Heart right ventricle (tissue), 16 donors: ENCODE results near the gene INTS11. TPM values are rescaled to one million over a fixed set of nuclear protein-coding genes. Genes with fewer than 3 reads are reported as not detected.

Experiments used
- ATAC-seq, 8 donors: fragments of 200-7000 bp; cut with Tn5 transposase; one replicate each; pipeline ENCODE4 v1.9.1; 2020; ENCODE audit warnings: mild to moderate bottlenecking in 8 of 8, moderate library complexity in 8 of 8, moderate number of reproducible peaks in 1 of 8
- DNase-seq, 2 donors: peaks; one replicate each; pipeline ENCODE4 v3.0.0-alpha.2; 2020
- H3K27ac ChIP-seq, 10 donors: fragments of 200-600 bp; sonication (generic) in 2 of 10; one replicate each; pipeline versions ENCODE4 v1.5.0 to v1.8.0; 2020 to 2022; ENCODE audit warnings: mild to moderate bottlenecking in 3 of 10
- H3K27me3 ChIP-seq, 7 donors: fragments of 200-600 bp; one replicate each; pipeline ENCODE4 v1.8.0; 2021 to 2022; ENCODE audit warnings: mild to moderate bottlenecking in 2 of 7
- H3K36me3 ChIP-seq, 9 donors: fragments of 200-600 bp; sonication (generic) in 1 of 9; one replicate each; pipeline versions ENCODE4 v1.5.0 to v1.8.0; 2020 to 2022; ENCODE audit warnings: mild to moderate bottlenecking in 2 of 9
- H3K4me1 ChIP-seq, 9 donors: fragments of 200-600 bp; sonication (generic) in 1 of 9; one replicate each; pipeline versions ENCODE4 v1.5.0 to v1.8.0; 2020 to 2022; ENCODE audit warnings: mild to moderate bottlenecking in 4 of 9
- H3K4me3 ChIP-seq, 10 donors: fragments of 200-600 bp; sonication (generic) in 2 of 10; one replicate each; pipeline versions ENCODE4 v1.5.0 to v1.8.0; 2020 to 2022; ENCODE audit warnings: mild to moderate bottlenecking in 7 of 10, moderate library complexity in 2 of 10
- H3K9me3 ChIP-seq, 11 donors: fragments of 200-600 bp in 10 of 11; sonication (generic) in 2 of 11; one replicate each; pipeline versions ENCODE4 v1.5.0 to v1.8.0; 2013 to 2022; ENCODE audit warnings: mild to moderate bottlenecking in 2 of 11, control low read depth in 1 of 11, moderate library complexity in 1 of 11
- WGBS, 2 donors: extraction: QIAGEN DNeasy Blood & Tissue Kit; methylation state at CpG; one replicate each; pipeline ENCODE4 v1.1.7; 2013; ENCODE audit warnings: inconsistent platforms in 1 of 2; 5-methylcytosine and 5-hydroxymethylcytosine counted together
- intact Hi-C, 10 donors: fragments of 100-400 bp; cut with DNase I; formaldehyde crosslinking; loops; one replicate each; pipeline versions ENCODE4 v1.11.1 to v1.14.2; 2022
- polyA plus RNA-seq, 2 donors: library from polyadenylated mRNA; stranded (reverse); fragments of 200-250 nt; gene quantifications; one replicate each; pipeline ENCODE4 v1.2.3, GENCODE V29; 2013
- total RNA-seq, 10 donors: library from RNA; stranded (reverse); fragmentation: NEBNext Ultra II Directional in 3 of 10; extraction: Animal tissue kit (Norgen Biotek cat#: 25700) in 3 of 10; gene quantifications; one replicate each; pipeline versions ENCODE4 v1.2.1 to v1.2.4, GENCODE V29; 2021 to 2023
- TF ChIP-seq, protein P1 (sequence below), 9 donors: fragments of 200-600 bp; sonication (generic) in 2 of 9; IDR thresholded peaks; one replicate each; pipeline versions ENCODE4 v1.5.0 to v1.8.0; 2021 to 2022; ENCODE audit warnings: antibody characterized with exemption in 9 of 9, mild to moderate bottlenecking in 5 of 9, moderate library complexity in 1 of 9
- donor health status: Arrhythmogenic right ventricular cardiomyopathy.
- donor health status: ischemic (EF 13 %, LVEDD 7.1; RV severe dilation, severe dysfunction).
- donor health status: healthy with polysubstance abuse.
- donor health status: DM: no; HTN: yes; CAD: no.
- donor health status: DM: no; HTN: no; CAD: no.
- donor health status: ischemic (EF 25% LVEDD 6.9; RV normal size, moderate dysfunction).
- donor health status: ischemic (EF 25% LVEDD 5.7; RV mildly dilated, moderate dysfunction).
- donor health status: healthy.
- donor health status: DM: yes; HTN: yes; CAD: no.
- donor health status: Ischemic cardiomyopathy.
- donor health status: ischemic (EF 35%, LVEDD 5.7; RV mildly dilated, moderate dysfunction).
- donor health status: nonischemic (EF 11% LVEDD 7.7; RV severe dilation, severe dysfunction).
- donor health status: DM: yes; HTN: yes; CAD: no.
- donor health status: PGD.
- donor health status: ischemic (EF 29% LVEDD 5.4; RV normal size, mild dysfunction).
- donor health status: nonischemic (EF 23%, LVEDD 6.1; RV moderate dilation, normal function).

The INTS11 gene
- total and polyA plus RNA-seq, 12 donors, result 44.7 to 269 (median 57.4) TPM

DNA sequence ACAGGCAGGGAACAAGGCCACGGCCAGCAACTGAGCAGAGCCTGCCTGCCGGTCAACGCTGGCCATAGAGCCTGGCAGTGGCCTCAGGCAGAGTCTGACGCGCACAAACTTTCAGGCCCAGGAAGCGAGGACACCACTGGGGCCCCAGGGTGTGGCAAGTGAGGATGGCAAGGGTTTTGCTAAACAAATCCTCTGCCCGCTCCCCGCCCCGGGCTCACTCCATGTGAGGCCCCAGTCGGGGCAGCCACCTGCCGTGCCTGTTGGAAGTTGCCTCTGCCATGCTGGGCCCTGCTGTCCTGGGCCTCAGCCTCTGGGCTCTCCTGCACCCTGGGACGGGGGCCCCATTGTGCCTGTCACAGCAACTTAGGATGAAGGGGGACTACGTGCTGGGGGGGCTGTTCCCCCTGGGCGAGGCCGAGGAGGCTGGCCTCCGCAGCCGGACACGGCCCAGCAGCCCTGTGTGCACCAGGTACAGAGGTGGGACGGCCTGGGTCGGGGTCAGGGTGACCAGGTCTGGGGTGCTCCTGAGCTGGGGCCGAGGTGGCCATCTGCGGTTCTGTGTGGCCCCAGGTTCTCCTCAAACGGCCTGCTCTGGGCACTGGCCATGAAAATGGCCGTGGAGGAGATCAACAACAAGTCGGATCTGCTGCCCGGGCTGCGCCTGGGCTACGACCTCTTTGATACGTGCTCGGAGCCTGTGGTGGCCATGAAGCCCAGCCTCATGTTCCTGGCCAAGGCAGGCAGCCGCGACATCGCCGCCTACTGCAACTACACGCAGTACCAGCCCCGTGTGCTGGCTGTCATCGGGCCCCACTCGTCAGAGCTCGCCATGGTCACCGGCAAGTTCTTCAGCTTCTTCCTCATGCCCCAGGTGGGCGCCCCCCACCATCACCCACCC is 6.9 kb upstream of the INTS11 start, which contains the start of gene TAS1R3:
TAS1R3 (plus strand) TSS at position 213 of the 898 bp plus-strand sequence; CDS start at position 279, 66 bp downstream.
- ATAC-seq (no peak), DNase-seq (no peak)
- 78 to 79% methylated on average over 41 of the region's 41 CpGs for WGBS, 2 donors
- Histone ChIP-seq H3K36me3 (peaks cover 0 to 44% (median 16%) of the 10 kb centered on the region in 9 donors), H3K4me1 (peaks cover 9 to 46% (median 21%) of the 10 kb centered on the region in 9 donors), H3K27me3 (no peaks in the 10 kb centered on the region), H3K27ac (no peak within 1 kb of the TSS), H3K4me3 (no peak within 1 kb of the TSS), H3K9me3 (no peaks in the 10 kb centered on the region)
- intact Hi-C loops, result no loop called here
- TF ChIP-seq, protein P1, sequence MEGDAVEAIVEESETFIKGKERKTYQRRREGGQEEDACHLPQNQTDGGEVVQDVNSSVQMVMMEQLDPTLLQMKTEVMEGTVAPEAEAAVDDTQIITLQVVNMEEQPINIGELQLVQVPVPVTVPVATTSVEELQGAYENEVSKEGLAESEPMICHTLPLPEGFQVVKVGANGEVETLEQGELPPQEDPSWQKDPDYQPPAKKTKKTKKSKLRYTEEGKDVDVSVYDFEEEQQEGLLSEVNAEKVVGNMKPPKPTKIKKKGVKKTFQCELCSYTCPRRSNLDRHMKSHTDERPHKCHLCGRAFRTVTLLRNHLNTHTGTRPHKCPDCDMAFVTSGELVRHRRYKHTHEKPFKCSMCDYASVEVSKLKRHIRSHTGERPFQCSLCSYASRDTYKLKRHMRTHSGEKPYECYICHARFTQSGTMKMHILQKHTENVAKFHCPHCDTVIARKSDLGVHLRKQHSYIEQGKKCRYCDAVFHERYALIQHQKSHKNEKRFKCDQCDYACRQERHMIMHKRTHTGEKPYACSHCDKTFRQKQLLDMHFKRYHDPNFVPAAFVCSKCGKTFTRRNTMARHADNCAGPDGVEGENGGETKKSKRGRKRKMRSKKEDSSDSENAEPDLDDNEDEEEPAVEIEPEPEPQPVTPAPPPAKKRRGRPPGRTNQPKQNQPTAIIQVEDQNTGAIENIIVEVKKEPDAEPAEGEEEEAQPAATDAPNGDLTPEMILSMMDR (IDR thresholded peaks at IDR 0.05), result no peak

DNA sequence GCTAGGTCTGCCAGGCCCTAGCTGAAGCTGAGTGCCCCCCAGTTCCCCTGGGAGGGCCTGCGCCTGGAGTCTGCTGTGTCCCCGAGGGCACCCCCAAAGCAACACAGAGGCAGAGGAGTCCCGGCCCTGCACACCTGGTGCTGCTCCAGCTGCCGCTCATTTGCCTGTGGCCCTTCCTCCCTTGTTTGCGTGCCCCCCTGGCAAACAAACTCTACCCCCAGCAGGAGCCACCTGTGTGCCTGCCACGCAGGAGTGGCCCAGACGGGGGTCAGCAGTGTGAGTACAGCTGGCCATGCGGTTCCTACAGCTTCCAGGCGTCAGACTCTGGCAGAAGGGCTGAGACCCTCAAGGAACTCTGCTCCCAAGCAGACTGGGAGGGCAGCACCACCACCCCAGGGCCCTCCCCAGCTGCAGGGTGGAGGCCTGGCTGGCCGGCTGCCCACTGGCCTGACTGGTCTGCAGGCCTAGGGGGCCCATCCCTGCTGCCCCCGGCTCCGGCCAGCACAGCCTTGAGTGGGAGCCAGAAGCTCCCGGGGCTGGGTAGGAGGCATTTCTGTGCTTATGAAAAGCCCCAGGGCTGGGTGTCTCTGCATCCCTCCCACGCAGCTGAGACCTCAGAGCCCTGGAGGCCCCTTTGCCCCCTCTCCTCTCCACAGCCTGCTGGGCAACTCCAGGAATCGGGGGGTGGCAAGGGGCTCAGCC is 6.1 kb upstream of the INTS11 start:
- ATAC-seq, result peak in 2 of 8 donors; percentile 3 to 4
- intact Hi-C loops, result no loop called here
- TF ChIP-seq, protein P1 (IDR thresholded peaks at IDR 0.05), result no peak

DNA sequence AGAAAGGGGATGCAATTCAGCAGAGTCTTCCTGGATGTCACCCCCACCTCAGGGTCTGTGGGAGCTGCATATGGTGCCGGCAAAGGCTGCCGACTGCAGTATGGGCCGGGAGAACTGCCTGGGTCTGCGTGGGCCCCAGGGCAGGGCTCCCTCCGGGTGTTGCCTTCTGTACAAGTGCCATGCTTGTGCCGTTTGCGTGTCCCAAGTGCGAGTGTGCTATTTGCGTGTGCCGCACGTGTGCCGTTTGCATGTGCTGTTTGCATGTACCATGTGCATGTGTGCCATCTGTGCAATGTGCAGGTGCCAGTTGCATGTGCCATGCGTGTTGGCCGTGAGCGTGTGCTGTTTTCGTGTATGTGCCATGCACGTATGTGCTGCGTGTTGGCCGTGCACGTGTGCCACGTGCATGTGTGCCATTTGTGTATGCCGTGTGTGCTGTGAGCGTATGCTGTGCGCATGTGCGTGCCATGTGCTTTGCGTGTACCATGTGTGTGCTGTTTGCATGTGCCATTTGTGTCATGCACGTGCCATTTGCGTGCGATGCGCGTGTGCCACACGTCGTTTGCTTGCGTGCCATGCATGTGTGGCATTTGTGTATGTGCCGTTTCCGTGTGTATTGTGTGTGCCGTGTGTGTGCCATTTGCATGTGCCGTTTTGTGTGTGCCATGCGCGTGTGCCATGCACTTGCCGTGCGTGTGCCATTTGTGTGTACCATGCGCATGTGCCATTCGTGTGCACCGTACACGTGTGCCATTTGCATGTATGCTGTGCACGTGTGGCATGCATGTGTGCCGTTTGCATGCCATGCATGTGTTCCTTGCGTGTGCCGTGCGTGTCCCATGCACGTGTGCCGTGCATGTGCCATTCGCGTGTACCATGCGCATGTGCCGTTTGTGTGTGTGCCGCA is 5.1 kb upstream of the INTS11 start:
- H3K36me3 ChIP-seq, result peaks cover 0 to 35% (median 16%) of the 10 kb centered on the region in 9 donors
- H3K27me3 ChIP-seq, result no peaks in the 10 kb centered on the region
- intact Hi-C loops, result no loop called here
- H3K4me3 ChIP-seq, result no peak overlapping the region
- no peak for ATAC-seq
- DNase-seq, result no peak
- H3K9me3 ChIP-seq, result no peaks in the 10 kb centered on the region
- no peak overlapping the region for H3K27ac ChIP-seq
- H3K4me1 ChIP-seq, result peaks cover 19 to 61% (median 36%) of the 10 kb centered on the region in 9 donors
- WGBS, 2 donors, result 89 to 91% methylated on average over 58 of the region's 58 CpGs
- TF ChIP-seq, protein P1 (IDR thresholded peaks at IDR 0.05), result no peak

More for the DNA sequence above, 6.1 kb upstream of the INTS11 start:
- peaks cover 17 to 54% (median 29%) of the 10 kb centered on the region in 9 donors for H3K4me1 ChIP-seq
- H3K9me3 ChIP-seq, result no peaks in the 10 kb centered on the region
- 63 to 67% methylated on average over 15 of the region's 15 CpGs for WGBS, 2 donors
- H3K36me3 ChIP-seq, result peaks cover 0 to 36% (median 16%) of the 10 kb centered on the region in 9 donors
- no peak overlapping the region for H3K4me3 ChIP-seq
- H3K27ac ChIP-seq, result no peak overlapping the region
- no peak for DNase-seq
- H3K27me3 ChIP-seq, result no peaks in the 10 kb centered on the region
